Measurements from ENCODE around the gene CRISPLD2.
"Not testable (repeated sequence)": the region's sequence is repeated elsewhere in the genome, so short reads cannot be mapped to it uniquely, and the experiment has no call there.

The CRISPLD2 gene

DNA sequence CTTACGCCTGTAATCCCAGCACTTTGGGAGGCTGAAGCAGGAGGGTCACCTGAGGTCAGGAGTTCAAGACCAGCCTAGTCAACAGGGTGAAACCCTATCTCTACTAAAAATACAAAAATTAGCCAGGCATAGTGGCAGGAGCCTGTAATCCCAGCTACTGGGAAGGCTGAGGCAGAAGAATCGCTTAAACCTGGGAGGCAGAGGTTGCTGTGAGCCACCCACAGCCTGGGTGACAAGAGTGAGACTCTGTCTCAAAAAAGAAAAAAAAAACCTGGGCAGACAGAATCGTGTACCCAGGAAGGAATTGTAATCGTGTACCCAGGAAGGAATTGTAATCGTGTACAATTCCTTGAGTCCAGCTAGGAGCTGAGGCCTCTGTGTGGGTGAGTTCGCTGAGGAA, 118.8 kb downstream of the CRISPLD2 start:
- not testable (repeated sequence) for DNase-seq

DNA sequence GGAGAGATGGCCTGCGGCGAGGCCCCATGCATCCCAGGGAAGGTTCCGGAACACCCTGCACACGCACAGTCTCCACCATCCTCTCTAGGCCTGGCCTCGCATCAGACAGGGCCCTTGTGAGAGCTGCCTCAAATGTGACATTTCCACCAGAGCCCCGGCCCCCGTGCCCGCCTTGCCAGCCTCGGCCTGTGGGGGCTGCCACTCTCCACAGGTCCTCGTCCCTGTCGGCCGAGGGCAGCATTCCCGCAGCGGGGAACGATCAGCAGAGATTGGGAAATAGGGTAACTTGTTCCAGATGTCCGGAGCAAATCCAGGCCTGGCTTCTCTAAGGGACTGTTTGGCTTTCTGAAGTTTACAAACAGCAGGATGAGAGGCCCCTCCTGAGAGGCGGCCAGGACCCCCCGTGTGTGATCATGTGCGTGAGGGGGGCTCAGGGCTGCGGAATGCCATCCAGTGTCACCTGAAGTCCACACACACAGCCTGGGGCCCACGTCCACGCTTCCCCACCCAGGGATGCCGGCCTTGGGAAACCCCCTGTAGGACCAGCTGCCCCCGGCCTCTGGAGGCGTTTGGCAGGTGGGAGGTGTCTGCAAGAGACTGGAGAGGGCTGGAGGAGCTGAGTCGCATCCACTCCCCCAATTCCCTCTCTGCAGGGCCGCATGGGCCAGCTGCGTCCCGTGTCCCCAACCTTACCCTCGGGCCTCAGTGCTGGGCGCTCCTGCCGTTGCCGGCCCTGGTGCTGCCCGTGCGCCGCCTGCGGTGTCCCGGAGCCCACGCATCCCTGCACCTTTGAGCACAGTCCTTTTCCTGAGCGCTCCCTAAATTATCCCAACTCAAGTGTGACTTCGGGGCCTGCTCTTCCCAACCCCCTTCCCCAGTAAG, 121.1 kb downstream of the CRISPLD2 start:
- no peak for DNase-seq

DNA sequence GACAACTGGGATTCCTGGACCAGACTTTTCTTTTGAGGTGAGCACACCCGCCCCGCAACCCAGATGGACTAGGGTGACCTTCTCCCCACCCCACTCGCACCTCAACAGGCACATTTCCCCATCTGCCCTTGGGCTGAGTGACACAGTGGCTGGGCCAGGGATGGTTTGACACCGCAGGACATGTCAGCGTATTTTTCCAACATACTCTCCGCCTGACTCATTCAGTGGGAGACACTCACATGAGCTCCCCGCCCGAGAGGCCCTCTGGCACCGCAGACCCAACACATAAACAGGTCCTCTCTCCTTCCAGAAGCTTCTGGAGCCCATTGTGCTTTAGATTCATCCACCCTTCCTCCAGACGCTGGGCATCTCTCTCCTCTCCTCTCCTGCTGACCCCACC, 122.1 kb downstream of the CRISPLD2 start:
- DNase-seq = no peak

DNA sequence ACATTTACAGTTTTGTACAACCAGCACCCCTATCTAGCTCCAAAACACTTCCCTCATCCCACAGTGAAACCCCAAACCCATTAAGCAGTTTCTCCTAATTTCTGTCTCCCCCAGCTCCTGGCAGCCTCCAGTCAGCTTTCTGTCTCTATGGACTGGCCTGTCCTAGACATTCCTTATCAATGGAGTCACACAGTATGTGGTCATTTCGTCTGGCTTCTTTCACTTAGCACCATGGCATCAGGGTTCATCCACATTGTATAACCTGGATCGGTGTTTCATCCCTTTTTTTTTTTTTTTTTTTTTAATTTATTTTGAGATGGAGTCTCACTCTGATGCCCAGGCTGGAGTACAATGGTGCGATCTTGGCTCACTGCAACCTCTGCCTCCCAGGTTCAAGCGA, 123.0 kb downstream of the CRISPLD2 start:
- DNase-seq = no peak

DNA sequence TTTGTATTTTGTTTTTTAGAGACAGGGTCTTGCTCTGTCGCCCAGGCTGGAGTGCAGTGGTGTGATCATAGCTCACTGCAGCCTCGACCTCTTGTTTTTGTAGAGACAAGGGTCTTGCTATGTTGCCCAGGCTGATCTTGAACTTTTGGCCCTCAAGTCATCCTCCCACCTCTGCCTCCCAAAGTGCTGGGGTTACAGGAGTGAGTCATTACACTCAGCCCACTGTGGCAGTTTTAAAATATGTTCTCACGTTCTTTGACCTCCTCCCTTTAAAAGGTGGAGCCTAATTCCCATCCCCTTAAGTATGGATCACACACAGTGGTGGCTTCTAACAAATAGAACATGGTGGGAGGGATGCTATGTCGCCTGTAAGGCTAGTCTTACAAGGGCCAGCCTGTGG, 123.8 kb downstream of the CRISPLD2 start:
- no peak for DNase-seq

DNA sequence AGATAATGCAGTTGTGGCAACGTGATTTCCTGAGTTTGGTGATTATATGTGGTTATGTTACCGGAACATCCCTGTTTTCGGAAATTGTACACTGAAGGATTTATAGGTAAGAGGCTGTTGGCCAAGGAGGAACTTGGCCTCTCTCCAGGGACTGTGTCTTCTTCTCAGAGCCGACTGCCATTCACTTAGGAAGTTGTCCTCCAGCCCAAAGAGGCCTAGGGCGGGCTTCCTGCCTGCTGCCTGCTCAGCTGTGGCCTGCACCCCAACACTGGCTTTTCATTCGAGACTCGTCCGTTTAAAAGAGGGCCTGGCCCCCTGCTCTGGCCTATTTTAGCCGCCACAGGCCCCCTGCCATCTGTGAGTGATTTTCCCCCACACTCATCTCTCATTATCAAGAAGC, 127.2 kb downstream of the CRISPLD2 start:
- DNase-seq = no peak

DNA sequence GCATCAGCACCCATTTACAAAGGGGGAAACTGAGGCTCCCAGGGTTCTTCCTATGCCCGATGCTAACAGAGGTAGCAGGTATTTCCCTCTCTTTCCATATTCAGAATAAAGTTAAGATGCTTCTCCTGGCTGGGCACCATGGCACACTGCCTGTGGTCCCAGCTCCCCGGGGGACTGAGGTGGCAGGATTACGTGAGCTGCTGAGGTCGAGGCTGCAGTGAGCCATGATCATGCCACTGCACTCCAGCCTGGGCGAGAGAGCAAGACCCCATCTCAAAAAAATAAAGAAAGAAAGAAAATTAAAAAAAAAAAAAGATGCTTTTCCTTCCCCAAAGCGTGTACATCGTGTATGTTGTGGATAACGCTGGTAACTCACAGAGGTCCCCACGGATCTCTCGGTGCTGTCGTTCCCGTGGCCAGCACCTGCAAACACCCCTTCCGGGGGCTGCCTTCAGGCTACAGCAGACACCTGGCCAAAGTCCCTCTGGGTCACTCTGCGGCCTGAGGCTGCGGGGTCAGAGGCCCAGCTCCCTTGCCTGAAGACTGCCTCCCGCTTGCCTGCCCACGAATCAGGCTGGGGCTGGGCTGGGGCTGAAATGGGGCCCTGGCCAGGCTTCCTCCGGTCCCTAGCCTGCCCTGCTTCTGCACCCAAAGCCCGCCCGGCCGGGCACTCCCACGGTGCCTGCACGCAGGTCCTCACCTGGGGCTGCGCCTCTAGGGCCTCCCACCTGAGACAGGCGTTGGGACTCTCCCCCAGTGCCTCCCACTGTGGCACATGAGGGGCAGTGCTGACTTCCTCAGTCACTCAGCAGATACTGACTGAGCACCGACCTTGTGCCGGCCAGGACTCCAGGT, 128.4 kb downstream of the CRISPLD2 start:
- no peak for DNase-seq

DNA sequence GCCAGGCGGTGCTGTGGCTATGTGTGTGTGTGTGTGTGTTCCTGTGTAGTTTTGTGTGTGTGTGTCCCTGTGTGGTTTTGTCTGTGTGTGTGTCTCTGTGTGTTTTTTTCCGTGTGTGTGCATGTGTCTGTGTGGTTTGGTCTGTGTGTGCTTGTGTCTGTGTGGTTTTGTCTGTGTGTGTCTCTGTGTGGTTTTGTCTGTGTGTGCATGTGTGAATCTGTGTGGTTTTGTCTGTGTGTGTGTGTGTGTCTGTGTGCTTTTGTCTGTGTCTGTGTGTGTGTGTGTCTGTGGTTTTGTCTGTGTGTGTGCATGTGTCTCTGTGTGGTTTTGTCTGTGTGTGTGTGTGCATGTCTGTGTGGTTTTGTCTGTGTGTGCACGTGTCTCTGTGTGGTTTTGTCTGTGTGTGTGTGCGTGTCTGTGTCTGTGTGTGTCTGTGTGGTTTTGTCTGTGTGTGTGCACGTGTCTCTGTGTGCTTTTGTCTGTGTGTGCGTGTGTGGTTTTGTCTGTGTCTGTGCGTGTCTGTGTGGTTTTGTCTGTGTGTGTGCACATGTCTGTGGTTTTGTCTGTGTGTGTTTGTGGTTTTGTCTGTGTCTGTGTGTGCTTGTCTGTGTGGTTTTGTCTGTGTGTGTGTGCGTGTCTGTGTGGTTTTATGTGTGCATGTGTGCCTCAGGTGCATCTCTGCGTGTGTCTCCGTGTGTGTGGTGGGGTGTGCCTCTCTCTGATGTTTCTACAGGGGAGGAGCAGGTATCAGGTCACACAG, 129.2 kb downstream of the CRISPLD2 start:
- no peak for DNase-seq

DNA sequence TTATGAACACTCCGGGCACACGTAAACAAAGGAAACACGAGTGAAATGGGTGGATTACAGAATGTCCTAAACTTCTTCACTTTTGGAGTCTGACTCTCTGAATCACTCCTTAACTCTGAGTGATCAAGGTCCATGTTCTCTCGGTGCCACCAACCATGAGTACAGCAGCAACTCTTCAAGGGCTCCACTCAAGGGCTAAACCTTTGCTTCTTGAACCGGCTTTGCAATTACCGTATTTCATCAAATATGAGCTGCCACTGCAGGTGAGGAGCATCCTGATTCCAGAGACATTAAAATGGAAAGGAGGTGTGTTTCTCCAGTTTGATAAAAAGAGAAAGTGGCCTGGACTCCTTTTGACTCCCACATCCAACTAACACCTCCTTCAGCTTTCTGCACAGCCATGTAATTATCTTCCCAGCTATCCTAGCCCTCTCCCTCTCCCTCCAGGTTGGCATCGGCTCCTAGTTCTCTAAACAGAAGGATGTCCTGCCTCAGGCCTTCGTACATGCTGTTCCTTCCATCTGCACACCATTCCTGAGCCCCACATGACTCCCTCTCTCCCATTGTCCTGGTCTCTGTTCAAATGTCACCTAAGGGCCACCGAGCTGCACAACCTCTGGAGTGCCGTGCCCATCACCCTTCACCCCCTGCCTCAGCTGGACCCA, 130.1 kb downstream of the CRISPLD2 start:
- DNase-seq = no peak

DNA sequence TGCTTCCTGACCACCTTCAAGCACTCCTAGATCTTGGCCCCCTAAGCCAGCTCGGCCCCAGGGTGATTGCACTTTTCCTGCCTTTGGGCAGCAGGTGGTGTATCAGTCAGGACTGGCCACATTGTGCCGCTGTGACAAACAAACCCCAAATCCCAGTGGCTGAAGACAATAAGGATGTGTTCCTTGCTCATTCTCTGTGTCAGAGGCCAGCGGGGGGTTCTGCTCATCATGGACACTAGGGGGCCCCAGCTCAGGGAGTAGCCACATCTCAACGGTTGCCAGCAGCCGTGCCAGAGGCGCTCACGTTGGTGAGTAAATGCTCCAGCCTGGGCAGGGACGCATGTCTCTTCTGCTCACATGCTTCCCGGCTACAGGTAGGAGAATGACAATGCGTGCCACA, 131.1 kb downstream of the CRISPLD2 start:
- no peak for DNase-seq

DNA sequence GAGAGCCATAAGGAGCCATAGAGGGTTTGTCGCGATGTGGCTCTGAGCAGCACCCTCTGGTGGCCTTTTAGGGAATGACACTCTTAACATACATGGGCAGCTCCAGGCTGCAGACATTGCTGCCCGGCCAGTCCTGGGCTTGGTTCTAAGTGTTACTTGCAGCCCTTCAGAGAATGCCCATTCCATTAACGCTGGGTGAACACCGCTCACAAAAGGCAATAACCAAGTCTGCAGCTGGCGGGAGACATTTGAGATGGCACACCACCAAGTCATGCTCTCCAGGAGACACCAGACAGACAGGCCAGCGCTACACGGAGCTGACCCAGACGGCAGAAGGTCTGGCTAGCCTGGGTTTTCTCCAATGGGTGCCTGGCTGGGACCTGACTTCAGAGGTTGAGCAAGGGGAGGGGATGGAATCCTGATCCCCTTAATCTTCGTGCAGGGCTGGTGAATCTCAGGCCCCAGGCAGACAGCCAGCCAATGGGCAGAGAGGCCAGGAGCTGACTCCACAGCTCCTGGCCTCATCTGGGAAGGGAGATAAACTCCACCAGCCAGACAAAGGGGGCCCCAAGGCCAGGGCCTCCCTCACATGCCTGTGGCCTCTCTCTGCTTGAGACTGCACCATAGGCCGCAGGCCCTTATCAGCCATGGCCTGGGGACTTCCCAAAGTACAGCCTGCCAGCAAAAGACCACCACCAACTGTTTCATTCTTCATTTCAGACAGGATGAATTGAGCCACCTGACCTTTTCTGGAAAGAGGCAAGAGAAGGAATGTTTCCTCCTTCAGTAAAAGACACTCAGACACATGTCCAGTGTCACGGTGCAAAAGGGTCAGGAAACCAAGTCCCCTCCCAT, 132.8 kb downstream of the CRISPLD2 start:
- DNase-seq = peak; percentile 74

DNA sequence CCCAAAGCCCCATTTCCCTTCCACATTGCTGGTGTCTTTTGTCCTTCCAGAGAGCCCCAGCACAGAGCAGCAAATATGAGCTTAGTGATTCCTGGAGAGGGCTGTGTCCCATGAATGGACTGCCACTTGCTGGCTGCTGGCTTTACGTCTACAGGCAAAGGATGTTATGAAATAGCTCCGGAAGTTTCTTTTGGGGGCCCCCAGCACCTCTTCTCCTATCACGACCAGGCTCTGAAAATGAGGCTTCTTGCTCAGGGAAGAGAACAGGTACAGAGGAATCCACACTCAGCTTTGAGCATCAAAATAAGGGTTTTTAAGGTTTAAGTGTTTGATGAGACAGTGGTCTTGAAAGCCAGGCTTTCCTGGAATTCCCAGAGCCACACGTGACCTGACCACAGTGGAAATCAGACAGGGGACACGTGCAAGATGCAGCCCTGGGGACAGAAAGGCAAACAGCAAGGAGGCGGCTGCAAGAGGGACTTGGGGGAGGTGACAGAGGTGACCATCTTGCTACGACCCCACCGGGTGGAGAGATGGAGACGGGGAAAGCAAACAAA, 133.5 kb downstream of the CRISPLD2 start:
- no peak for DNase-seq

DNA sequence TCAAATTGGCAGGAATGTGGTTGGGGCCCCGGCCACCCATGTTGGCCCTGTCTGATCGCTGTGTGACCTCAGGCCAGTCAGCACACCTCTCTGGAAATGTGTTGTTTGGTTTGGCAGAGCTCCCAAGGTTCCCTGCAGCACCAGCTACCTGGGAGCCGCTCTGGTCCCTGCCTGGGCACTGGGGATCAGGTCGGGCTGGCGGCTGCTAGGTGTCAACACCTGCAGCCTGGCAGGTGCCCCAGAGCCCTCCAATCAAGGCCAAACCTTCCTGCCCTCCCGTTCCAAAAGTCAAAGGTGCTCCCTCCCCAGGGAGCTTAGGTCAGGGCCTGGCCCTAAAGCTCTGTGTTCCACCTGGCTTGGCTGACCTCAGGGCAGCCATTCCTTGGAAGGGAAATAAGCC, 135.6 kb downstream of the CRISPLD2 start:
- DNase-seq = no peak

DNA sequence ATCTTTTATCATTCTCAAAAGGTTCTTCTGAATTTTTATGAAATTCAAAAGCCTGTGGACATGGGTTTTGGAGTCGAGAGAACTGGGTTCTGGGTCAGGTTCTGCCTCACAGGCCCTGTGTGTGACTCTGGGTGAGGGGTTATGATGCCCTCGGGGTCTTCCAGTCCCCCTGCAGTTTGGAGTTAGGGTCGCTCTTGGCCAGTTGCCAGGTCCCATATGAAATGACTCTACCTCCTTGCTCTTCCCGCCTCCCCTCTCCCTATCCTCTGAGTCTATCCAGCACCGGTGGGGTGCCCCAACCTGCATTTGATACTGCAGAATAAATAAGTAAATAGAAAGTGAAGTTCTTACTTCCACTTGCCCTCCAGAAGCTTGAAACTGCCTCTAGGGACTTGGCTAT, 137.4 kb downstream of the CRISPLD2 start:
- DNase-seq = no peak

DNA sequence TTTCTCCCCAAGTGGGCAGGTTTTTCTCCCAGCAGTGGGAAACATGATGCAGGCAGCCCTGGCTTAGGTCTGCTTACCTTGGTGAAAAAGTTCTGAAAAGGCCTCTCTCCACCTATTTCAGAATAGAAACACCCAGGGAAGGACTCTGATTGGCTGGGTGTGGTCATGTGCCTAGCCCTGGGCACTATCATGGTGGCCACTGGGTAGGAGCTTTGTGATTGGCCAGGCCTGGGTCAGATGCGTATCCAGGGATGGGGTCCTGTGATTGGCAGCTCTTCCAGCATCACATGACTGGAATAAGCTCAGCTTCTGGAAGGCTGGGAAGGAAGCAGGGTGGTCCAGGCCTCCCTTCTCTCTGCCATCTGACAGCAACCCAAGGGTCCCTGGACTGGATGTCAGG, 138.0 kb downstream of the CRISPLD2 start:
- DNase-seq = no peak

All from NCI-H1694 (cell line).